Thoracic aorta (tissue), 2 donors: Measurements from ENCODE around the gene LRP2. TPM values are rescaled to one million over a fixed set of nuclear protein-coding genes. Genes with fewer than 3 reads are reported as not detected.
A peak's percentile ranks its signal among the peaks of the same experiment; 100 is the strongest.

Experiments
- ATAC-seq: fragments of 150-250 bp; one replicate; pipeline ENCODE4 v1.8.0; 2017; ENCODE audit warnings: low read depth; ENCODE audit not compliant: insufficient number of reproducible peaks, low FRiP score
- DNase-seq: peaks from one replicate; pipeline ENCODE4 v3.0.0-alpha.2; 2020; ENCODE audit warnings: low spot score
- H3K27ac ChIP-seq, 2 donors: fragments of 200-600 bp; sonication (generic); 1 replicate in 1 of 2; 2 replicates in 1 of 2; pipeline ENCODE4 v1.5.1; 2016; ENCODE audit warnings: mild to moderate bottlenecking in 2 of 2, moderate library complexity in 2 of 2
- H3K27me3 ChIP-seq: fragments of 200-600 bp; sonication (generic); replicated peaks from 2 replicates; pipeline ENCODE4 v1.6.0; 2016; ENCODE audit warnings: mild to moderate bottlenecking; ENCODE audit not compliant: insufficient read depth
- H3K36me3 ChIP-seq: fragments of 200-600 bp; sonication (generic); one replicate; pipeline ENCODE4 v1.5.1; 2016
- H3K4me1 ChIP-seq, 2 donors: fragments of 200-600 bp; sonication (generic); 1 replicate in 1 of 2; 2 replicates in 1 of 2; pipeline versions ENCODE4 v1.5.1 to v1.6.0; 2016; ENCODE audit warnings: low read depth in 2 of 2, mild to moderate bottlenecking in 1 of 2; ENCODE audit not compliant: control insufficient read depth in 1 of 2
- H3K4me3 ChIP-seq: fragments of 200-600 bp; sonication (generic); 2 replicates; pipeline ENCODE4 v1.5.1; 2016; ENCODE audit warnings: mild to moderate bottlenecking
- H3K9me3 ChIP-seq: fragments of 200-600 bp; sonication (generic); 2 replicates; pipeline ENCODE4 v1.5.1; 2016
- total RNA-seq, 2 donors: library from RNA; depleted of rRNA; stranded (reverse); fragments of >200 nt; gene quantifications; one replicate each; pipeline versions ENCODE4 v1.1.0 to v1.2.3, GENCODE V29; 2016
- TF ChIP-seq, protein P1 (sequence below): fragments of 200-600 bp; sonication (generic); IDR thresholded peaks from one replicate; pipeline ENCODE4 v1.5.1; 2019; ENCODE audit warnings: antibody characterized with exemption

Gene LRP2
- total RNA-seq, 2 donors from 2014 or later: 0.07 to 0.14 TPM

DNA sequence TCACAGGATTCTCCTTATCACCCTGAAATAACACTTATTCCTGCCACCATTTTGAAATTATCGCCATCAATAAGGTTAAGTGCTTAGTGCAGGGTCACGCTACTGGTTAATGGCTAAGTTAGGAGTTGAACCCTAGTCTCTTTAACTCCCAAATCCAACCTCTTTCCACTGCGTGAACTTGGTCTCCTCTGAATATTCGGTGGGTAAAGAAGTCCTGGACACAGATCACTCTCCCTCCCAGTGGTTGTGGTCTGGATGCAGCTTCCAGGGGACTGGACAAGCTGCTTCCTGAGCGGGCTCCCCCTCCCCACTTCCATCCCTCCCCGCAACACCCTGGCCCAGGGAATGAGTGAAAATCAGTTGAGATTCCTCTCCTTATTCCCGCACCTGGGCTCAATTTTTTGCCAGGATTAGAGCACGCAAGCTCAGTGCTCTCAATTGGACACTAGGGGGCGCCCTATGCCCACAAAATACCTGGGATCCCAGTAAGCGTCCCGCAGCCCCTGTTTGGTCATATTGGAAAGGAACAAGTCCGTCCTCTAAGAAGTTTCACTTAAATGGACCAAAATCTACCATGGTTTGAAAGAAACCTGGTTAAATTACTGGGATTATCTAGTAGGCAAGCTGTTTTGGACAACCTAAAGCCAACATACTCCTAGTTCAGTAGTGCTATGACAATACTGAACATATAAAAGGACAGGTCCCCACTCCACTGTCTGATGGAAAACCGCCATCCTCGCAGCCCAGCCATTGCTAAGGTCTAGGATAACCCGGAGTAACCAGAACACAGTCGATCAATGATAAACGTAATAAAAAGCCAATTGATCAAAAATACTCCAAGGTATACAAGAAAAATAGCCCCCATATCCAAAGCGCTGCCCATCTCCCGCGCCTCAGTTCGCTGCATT is 252.6 kb downstream of the LRP2 start:
- no peaks in the 10 kb centered on the region for H3K36me3 ChIP-seq
- no peak overlapping the region for H3K4me3 ChIP-seq
- no peaks in the 10 kb centered on the region for H3K4me1 ChIP-seq
- ATAC-seq (no peak), DNase-seq (no peak)
- no peak overlapping the region for H3K27ac ChIP-seq
- H3K9me3 ChIP-seq: no peaks in the 10 kb centered on the region
- H3K27me3 ChIP-seq: no peaks in the 10 kb centered on the region
- TF ChIP-seq, protein P1, sequence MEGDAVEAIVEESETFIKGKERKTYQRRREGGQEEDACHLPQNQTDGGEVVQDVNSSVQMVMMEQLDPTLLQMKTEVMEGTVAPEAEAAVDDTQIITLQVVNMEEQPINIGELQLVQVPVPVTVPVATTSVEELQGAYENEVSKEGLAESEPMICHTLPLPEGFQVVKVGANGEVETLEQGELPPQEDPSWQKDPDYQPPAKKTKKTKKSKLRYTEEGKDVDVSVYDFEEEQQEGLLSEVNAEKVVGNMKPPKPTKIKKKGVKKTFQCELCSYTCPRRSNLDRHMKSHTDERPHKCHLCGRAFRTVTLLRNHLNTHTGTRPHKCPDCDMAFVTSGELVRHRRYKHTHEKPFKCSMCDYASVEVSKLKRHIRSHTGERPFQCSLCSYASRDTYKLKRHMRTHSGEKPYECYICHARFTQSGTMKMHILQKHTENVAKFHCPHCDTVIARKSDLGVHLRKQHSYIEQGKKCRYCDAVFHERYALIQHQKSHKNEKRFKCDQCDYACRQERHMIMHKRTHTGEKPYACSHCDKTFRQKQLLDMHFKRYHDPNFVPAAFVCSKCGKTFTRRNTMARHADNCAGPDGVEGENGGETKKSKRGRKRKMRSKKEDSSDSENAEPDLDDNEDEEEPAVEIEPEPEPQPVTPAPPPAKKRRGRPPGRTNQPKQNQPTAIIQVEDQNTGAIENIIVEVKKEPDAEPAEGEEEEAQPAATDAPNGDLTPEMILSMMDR: peak; percentile 73

DNA sequence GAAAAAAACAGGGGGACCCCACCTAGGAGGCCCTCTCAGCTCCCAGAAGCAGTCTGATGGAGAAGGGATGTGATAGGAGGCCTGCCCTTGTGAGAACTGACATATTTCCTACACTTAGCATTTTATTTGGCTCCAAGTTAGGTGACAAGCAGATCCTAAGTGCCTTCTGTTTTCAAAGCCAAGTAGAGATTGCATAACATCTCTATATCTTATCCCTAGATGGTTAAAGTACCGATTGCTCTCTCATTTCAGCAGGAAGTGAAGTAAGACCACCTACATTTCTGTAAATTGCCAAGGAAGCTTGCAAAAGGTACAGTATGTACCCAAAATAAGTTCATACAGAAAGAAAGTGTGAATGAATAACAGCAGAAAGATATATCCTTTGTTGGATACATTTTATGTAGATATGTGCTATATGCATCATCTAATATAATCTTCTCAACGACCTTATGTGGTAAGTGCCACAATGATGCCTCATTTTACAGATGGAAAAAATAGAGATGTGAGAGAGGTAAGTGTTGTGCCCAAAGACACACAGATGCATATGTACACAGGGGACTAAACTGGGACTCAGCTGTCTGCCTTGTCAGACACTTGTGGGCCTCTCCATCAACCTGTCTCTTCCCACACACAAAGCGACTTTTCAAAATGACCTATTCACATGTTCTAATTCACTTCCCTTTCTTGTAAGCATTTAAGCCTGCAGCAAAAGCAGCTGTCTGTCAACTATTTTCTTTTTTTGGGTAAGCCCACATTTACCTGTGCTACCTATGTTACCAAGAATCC is 254.0 kb downstream of the LRP2 start:
- Histone ChIP-seq H3K9me3 (no peaks in the 10 kb centered on the region), H3K4me1 (no peaks in the 10 kb centered on the region), H3K36me3 (no peaks in the 10 kb centered on the region), H3K27ac (no peak overlapping the region), H3K4me3 (no peak overlapping the region), H3K27me3 (no peaks in the 10 kb centered on the region)
- TF ChIP-seq, protein P1: no peak
- no peak for ATAC-seq
- no peak for DNase-seq

DNA sequence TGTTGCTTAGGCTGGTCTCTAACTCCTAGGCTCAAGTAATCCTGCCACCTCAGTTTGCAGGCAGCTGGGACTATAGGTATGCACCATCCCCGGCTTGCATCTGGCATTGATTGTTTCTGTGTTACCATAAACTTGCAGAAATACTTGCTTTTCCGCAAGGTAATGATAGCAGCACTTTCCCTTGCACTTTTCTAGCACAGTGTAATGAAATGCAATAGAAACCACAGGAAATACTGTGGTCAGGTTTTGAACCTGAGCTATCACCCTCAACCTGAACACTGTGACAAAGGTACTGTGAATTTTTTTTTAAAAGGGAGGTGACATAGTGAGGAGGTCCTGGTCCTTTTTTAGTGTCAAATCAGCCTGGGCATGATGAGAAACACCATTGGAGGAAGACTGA is 254.7 kb downstream of the LRP2 start:
- H3K27me3 ChIP-seq: no peaks in the 10 kb centered on the region
- H3K27ac ChIP-seq: no peak overlapping the region
- TF ChIP-seq, protein P1: no peak
- DNase-seq (no peak), ATAC-seq (no peak)
- no peak overlapping the region for H3K4me3 ChIP-seq
- no peaks in the 10 kb centered on the region for H3K4me1 ChIP-seq
- H3K36me3 ChIP-seq: no peaks in the 10 kb centered on the region
- H3K9me3 ChIP-seq: no peaks in the 10 kb centered on the region

DNA sequence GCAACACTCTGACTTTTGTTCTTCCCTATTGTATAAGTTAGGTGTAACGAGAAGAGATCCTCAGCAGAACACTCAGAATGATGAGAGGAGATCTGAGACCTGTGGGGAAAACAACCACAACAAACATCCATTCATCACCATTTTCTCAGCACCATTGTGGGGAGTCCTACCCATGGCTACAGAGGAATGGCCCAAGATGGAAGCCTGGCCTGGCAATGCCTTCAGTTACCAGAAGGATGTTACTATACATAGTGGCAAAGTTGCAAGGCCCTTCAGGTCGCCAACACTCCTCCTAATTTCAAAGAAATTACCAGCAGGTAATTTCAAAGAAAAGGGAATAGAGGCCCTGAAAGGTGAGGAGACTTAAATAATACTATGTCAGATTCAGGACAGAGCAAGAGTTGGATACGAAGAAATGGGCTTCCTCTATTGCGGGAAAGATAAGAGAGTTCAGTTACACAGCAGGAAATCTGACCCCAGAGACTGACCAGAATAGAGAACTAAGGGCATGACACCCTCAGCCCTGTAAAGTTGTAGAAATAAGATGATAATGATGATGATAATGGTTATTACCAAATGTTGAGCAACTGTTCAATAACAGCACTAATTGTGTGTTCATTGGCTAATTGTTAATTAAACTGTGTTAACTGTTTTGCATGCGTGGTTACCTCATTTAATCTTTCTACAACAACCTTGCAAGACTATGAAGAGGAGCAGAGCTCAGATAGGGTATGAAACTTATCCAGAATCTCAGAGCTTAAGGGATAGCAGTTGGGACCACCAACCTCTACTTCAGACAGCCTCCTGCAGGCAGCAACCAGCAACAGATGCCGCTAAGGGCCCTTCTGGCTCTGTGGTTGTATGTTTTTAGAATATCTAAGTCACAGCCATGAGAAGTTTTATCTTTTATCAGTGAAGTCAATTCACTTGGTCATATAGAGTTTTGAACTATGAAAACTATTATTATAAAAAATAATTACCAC is 255.5 kb downstream of the LRP2 start:
- Histone ChIP-seq H3K4me1 (no peaks in the 10 kb centered on the region), H3K27me3 (no peaks in the 10 kb centered on the region), H3K36me3 (no peaks in the 10 kb centered on the region), H3K27ac (no peak overlapping the region), H3K9me3 (no peaks in the 10 kb centered on the region), H3K4me3 (no peak overlapping the region)
- no peak for ATAC-seq
- TF ChIP-seq, protein P1: no peak
- DNase-seq: no peak
